Upper lobe of right lung (tissue), 1 donor: Measurements from ENCODE around the gene SERPINE2. TPM values are rescaled to one million over a fixed set of nuclear protein-coding genes. Genes with fewer than 3 reads are reported as not detected.

Experiments used
- ATAC-seq: fragments of 200-7000 bp; cut with Tn5 transposase; one replicate; pipeline ENCODE4 v1.9.1; 2020; ENCODE audit warnings: mild to moderate bottlenecking, moderate library complexity
- DNase-seq: peaks from one replicate; pipeline ENCODE4 v3.0.0-alpha.2; 2020
- H3K27ac ChIP-seq: fragments of 200-600 bp; one replicate; pipeline ENCODE4 v1.8.0; 2022
- H3K27me3 ChIP-seq: fragments of 200-600 bp; one replicate; pipeline ENCODE4 v1.8.0; 2022; ENCODE audit warnings: mild to moderate bottlenecking
- H3K36me3 ChIP-seq: fragments of 200-600 bp; one replicate; pipeline ENCODE4 v1.8.0; 2022
- H3K4me1 ChIP-seq: fragments of 200-600 bp; one replicate; pipeline ENCODE4 v1.8.0; 2022
- H3K4me3 ChIP-seq: fragments of 200-600 bp; one replicate; pipeline ENCODE4 v1.8.0; 2022; ENCODE audit warnings: mild to moderate bottlenecking
- H3K9me3 ChIP-seq: fragments of 200-600 bp; one replicate; pipeline ENCODE4 v1.8.0; 2022
- CTCF ChIP-seq: fragments of 200-600 bp; IDR thresholded peaks from one replicate; pipeline ENCODE4 v1.8.0; 2022; ENCODE audit warnings: antibody characterized with exemption
- intact Hi-C: fragments of 100-400 bp; cut with DNase I; formaldehyde crosslinking; loops from one replicate; pipeline ENCODE4 v1.11.0; 2022
- total RNA-seq: library from RNA; stranded (reverse); fragmentation: NEBNext Ultra II Directional; extraction: Animal tissue kit (Norgen Biotek cat#: 25700); gene quantifications from one replicate; pipeline ENCODE4 v1.2.1, GENCODE V29; 2021
- donor health status: DM: no; HTN: yes; CAD: no; lungs with severe emphysema.

Gene SERPINE2
- total RNA-seq, 1 donor from 2014 or later = 7.3 TPM

GRCh38 chr2:224042191-224042696 is 3.2 kb upstream of the SERPINE2 start:
- no peaks in the 10 kb centered on the region for H3K9me3 ChIP-seq
- no peak for ATAC-seq
- intact Hi-C loops = no loop called here
- TF ChIP-seq CTCF = no peak
- no peak overlapping the region for H3K27ac ChIP-seq
- H3K36me3 ChIP-seq = no peaks in the 10 kb centered on the region
- H3K4me3 ChIP-seq = no peak overlapping the region
- peaks cover 10% of the 10 kb centered on the region for H3K4me1 ChIP-seq
- peaks cover 38% of the 10 kb centered on the region for H3K27me3 ChIP-seq
- no peak for DNase-seq

- no peak overlapping the region for H3K27ac ChIP-seq
- DNase-seq (no peak), ATAC-seq (no peak)
- no peak overlapping the region for H3K4me3 ChIP-seq
- no peaks in the 10 kb centered on the region for H3K36me3 ChIP-seq
- H3K27me3 ChIP-seq = peaks cover 45% of the 10 kb centered on the region
- peaks cover 10% of the 10 kb centered on the region for H3K4me1 ChIP-seq
- no peaks in the 10 kb centered on the region for H3K9me3 ChIP-seq
- intact Hi-C loops = no loop called here
- TF ChIP-seq CTCF = no peak
Measured at GRCh38 chr2:224041554-224041953, 2.5 kb upstream of the SERPINE2 start.

GRCh38 chr2:224040753-224041152 is 1.7 kb upstream of the SERPINE2 start:
- intact Hi-C loops = no loop called here
- H3K4me3 ChIP-seq = no peak overlapping the region
- no peak for TF ChIP-seq CTCF
- no peak for DNase-seq
- H3K36me3 ChIP-seq = no peaks in the 10 kb centered on the region
- H3K27me3 ChIP-seq = peaks cover 49% of the 10 kb centered on the region
- H3K4me1 ChIP-seq = peaks cover 10% of the 10 kb centered on the region
- ATAC-seq = no peak
- H3K27ac ChIP-seq = no peak overlapping the region
- H3K9me3 ChIP-seq = no peaks in the 10 kb centered on the region

- no peak for DNase-seq
- intact Hi-C loops = no loop called here
- Histone ChIP-seq H3K27me3 (peaks cover 53% of the 10 kb centered on the region), H3K36me3 (no peaks in the 10 kb centered on the region), H3K4me3 (peak overlapping the region; percentile 51), H3K9me3 (no peaks in the 10 kb centered on the region), H3K27ac (no peak overlapping the region), H3K4me1 (peaks cover 10% of the 10 kb centered on the region)
- TF ChIP-seq CTCF = no peak
- ATAC-seq = peak; percentile 15
Measured at GRCh38 chr2:224039770-224040440, 819 bp upstream of the SERPINE2 start.

GRCh38 chr2:224038830-224039079 is 331 bp downstream of the SERPINE2 start:
- no peak for TF ChIP-seq CTCF
- ATAC-seq = no peak
- intact Hi-C loops = no loop called here
- H3K27ac ChIP-seq = no peak overlapping the region
- DNase-seq = no peak
- H3K9me3 ChIP-seq = no peaks in the 10 kb centered on the region
- no peaks in the 10 kb centered on the region for H3K36me3 ChIP-seq
- H3K27me3 ChIP-seq = peaks cover 53% of the 10 kb centered on the region
- peak overlapping the region; percentile 51 for H3K4me3 ChIP-seq
- peaks cover 10% of the 10 kb centered on the region for H3K4me1 ChIP-seq
